Testis (tissue), 3 donors: ENCODE data around the gene SLC12A2. TPM values are rescaled to one million over a fixed set of nuclear protein-coding genes. Genes with fewer than 3 reads are reported as not detected.

Experiments used
- DNase-seq: peaks from one replicate; pipeline ENCODE4 v3.0.0-alpha.2; 2019
- H3K27ac ChIP-seq, 2 donors: fragments of 200-600 bp; sonication (generic); one replicate each; pipeline ENCODE4 v1.5.1; 2019
- H3K27me3 ChIP-seq: fragments of 200-600 bp; sonication (generic); one replicate; pipeline ENCODE4 v1.5.1; 2019
- H3K36me3 ChIP-seq: fragments of 200-600 bp; sonication (generic); one replicate; pipeline ENCODE4 v1.5.1; 2017; ENCODE audit warnings: low read depth; ENCODE audit errors: missing control alignments
- H3K4me1 ChIP-seq: fragments of 200-600 bp; sonication (generic); one replicate; pipeline ENCODE4 v1.5.1; 2019
- H3K4me3 ChIP-seq, 2 donors: fragments of 200-600 bp; sonication (generic); one replicate each; pipeline ENCODE4 v1.5.1; 2017 to 2019
- H3K9me3 ChIP-seq: fragments of 200-600 bp; sonication (generic); one replicate; pipeline ENCODE4 v1.5.1; 2017
- CTCF ChIP-seq, 3 experiments: fragments of 450-650 bp in 2 of 3; fragments of 200-600 bp in 1 of 3; sonication (generic) in 1 of 3; IDR thresholded peaks; one replicate each; pipeline ENCODE4 v1.5.1; 2016 to 2019; ENCODE audit warnings: antibody characterized with exemption in 3 of 3, mild to moderate bottlenecking in 2 of 3, moderate library complexity in 1 of 3
- POLR2A ChIP-seq: fragments of 450-650 bp; IDR thresholded peaks from one replicate; pipeline ENCODE4 v1.6.1; 2017; ENCODE audit warnings: antibody characterized with exemption, mild to moderate bottlenecking, moderate library complexity
- whole genome bisulfite sequencing, 2 donors: methylation state at CpG; one replicate each; pipeline ENCODE4 v1.1.5; 2018; 5-methylcytosine and 5-hydroxymethylcytosine counted together
- intact Hi-C: fragments of 100-400 bp; cut with DNase I; formaldehyde crosslinking; loops from one replicate; pipeline ENCODE4 v1.15.1; 2023; ENCODE audit warnings: low total_unique reads
- polyA plus RNA-seq: library from polyadenylated mRNA; stranded (reverse); fragments of 350-450 nt; fragmentation: Illumina TruSeq; extraction: RNeasy Lipid Tissue Mini Kit (QIAGEN cat#74804); gene quantifications from one replicate; pipeline ENCODE4 v1.2.3, GENCODE V29; 2014; ENCODE audit warnings: low read depth, low replicate concordance; ENCODE audit not compliant: insufficient read depth
- total RNA-seq, 2 donors: library from RNA; depleted of rRNA; stranded (reverse); fragments of >200 nt; gene quantifications; one replicate each; pipeline ENCODE4 v1.2.3, GENCODE V29; 2016

Gene SLC12A2
- total and polyA plus RNA-seq, 3 donors from 2014 or later = 27.8 to 40.3 (median 33.0) TPM

GRCh38 chr5:128216285-128216684 is 132.7 kb downstream of the SLC12A2 start:
- H3K4me3 ChIP-seq = no peak overlapping the region
- WGBS, 2 donors = 80 to 92% methylated on average over 7 of the region's 7 CpGs
- DNase-seq = no peak
- no peaks in the 10 kb centered on the region for H3K27me3 ChIP-seq
- intact Hi-C loops = loop anchor here (10.0 kb wide), 2 partner anchors 289 to 629 kb away; no protein-coding TSS in a partner anchor
- H3K36me3 ChIP-seq = no peaks in the 10 kb centered on the region
- no peak overlapping the region for H3K27ac ChIP-seq
- no peaks in the 10 kb centered on the region for H3K4me1 ChIP-seq
- no peaks in the 10 kb centered on the region for H3K9me3 ChIP-seq
- TF ChIP-seq POLR2A = no peak
- TF ChIP-seq CTCF (IDR thresholded peaks at IDR 0.05) = no peak

GRCh38 chr5:128216860-128217531 is 133.4 kb downstream of the SLC12A2 start:
- H3K4me1 ChIP-seq = no peaks in the 10 kb centered on the region
- TF ChIP-seq CTCF (IDR thresholded peaks at IDR 0.05) (no peak), POLR2A (no peak)
- no peak for DNase-seq
- WGBS, 2 donors = 66 to 71% methylated on average over 9 to 15 of the region's 15 CpGs
- intact Hi-C loops = loop anchor here (10.0 kb wide), 2 partner anchors 288 to 628 kb away; no protein-coding TSS in a partner anchor
- H3K27ac ChIP-seq = no peak overlapping the region
- no peaks in the 10 kb centered on the region for H3K9me3 ChIP-seq
- no peak overlapping the region for H3K4me3 ChIP-seq
- H3K27me3 ChIP-seq = no peaks in the 10 kb centered on the region
- H3K36me3 ChIP-seq = no peaks in the 10 kb centered on the region

- intact Hi-C loops = no loop called here
- no peak for TF ChIP-seq POLR2A
- no peak for TF ChIP-seq CTCF (IDR thresholded peaks at IDR 0.05)
- WGBS, 2 donors = 91 to 93% methylated on average over 2 of the region's 2 CpGs
Observed at GRCh38 chr5:128220841-128221240, 137.3 kb downstream of the SLC12A2 start.

GRCh38 chr5:128224336-128224735 is 140.8 kb downstream of the SLC12A2 start:
- TF ChIP-seq POLR2A = no peak
- no peak for TF ChIP-seq CTCF (IDR thresholded peaks at IDR 0.05)
- intact Hi-C loops = no loop called here
- H3K36me3 ChIP-seq = no peaks in the 10 kb centered on the region
- no peaks in the 10 kb centered on the region for H3K27me3 ChIP-seq
- WGBS, 2 donors = 86% methylated on average over 1 of the region's 1 CpG
- H3K4me3 ChIP-seq = no peak overlapping the region
- no peak overlapping the region for H3K27ac ChIP-seq
- peaks cover 4% of the 10 kb centered on the region for H3K4me1 ChIP-seq
- H3K9me3 ChIP-seq = no peaks in the 10 kb centered on the region
- DNase-seq = no peak

More at GRCh38 chr5:128220841-128221240, 137.3 kb downstream of the SLC12A2 start:
- no peaks in the 10 kb centered on the region for H3K27me3 ChIP-seq
- H3K4me1 ChIP-seq = no peaks in the 10 kb centered on the region
- no peak overlapping the region for H3K4me3 ChIP-seq
- DNase-seq = no peak
- no peaks in the 10 kb centered on the region for H3K9me3 ChIP-seq
- H3K27ac ChIP-seq = no peak overlapping the region
- no peaks in the 10 kb centered on the region for H3K36me3 ChIP-seq
